Measurements from ENCODE around the gene KLHDC10. TPM values are rescaled to one million over a fixed set of nuclear protein-coding genes. Genes with fewer than 3 reads are reported as not detected.

KLHDC10 gene
- total RNA-seq, 1 experiment from 2014 or later: 47.0 TPM

GRCh38 chr7:130131964-130132875 is 61.9 kb downstream of the KLHDC10 start:
- DNase-seq: no peak
- no TSS peak for BruUV-seq (replicated peaks)
- Histone ChIP-seq H4K20me1 (ENCODE audit: insufficient read depth) (peaks cover 8% of the 10 kb centered on the region; the same call in 1 of the 2 replicates), H3K27ac (no peak overlapping the region), H3K4me3 (no peak overlapping the region), H3K79me2 (ENCODE audit: low read depth) (no peaks in the 10 kb centered on the region), H3K9me2 (ENCODE audit: insufficient read depth) (no peaks in the 10 kb centered on the region), H3K4me1 (replicated peaks; ENCODE audit: insufficient read depth) (no peaks in the 10 kb centered on the region), H3K27me3 (ENCODE audit: insufficient read depth, low read depth) (no peaks in the 10 kb centered on the region), H3K36me3 (ENCODE audit: low read depth) (0 out of 2 replicates have a peak, but pooled peaks cover 14% of the 10 kb centered on the region), H3K9me3 (ENCODE audit: insufficient read depth, low read depth) (no peaks in the 10 kb centered on the region), H3F3A (ENCODE audit: insufficient read depth, low read depth) (no peaks in the 10 kb centered on the region), H3K4me2 (no peak overlapping the region), H2AFZ (no peak overlapping the region)
- ChIA-PET POLR2A (ENCODE audit: unreplicated experiment) (no interaction called here), CTCF (interaction anchor here (0.7 kb wide), 1 partner anchor 624 kb away, joined by 3 read pairs; no protein-coding TSS in a partner anchor)
- TF ChIP-seq EZH2 (IDR thresholded peaks at IDR 0.05; ENCODE audit: low read depth): no peak
- no peak for TF ChIP-seq CTCF (conservative IDR thresholded peaks at IDR 0.05)
- intact Hi-C loops (cut with micrococcal nuclease; ENCODE audit: unreplicated experiment): no loop called here

- Histone ChIP-seq H3F3A (ENCODE audit: insufficient read depth, low read depth) (no peaks in the 10 kb centered on the region), H3K9me3 (ENCODE audit: insufficient read depth, low read depth) (no peaks in the 10 kb centered on the region), H3K4me2 (no peak overlapping the region), H3K27me3 (ENCODE audit: insufficient read depth, low read depth) (no peaks in the 10 kb centered on the region), H3K27ac (no peak overlapping the region), H3K36me3 (ENCODE audit: low read depth) (0 out of 2 replicates have a peak, but pooled peaks cover 13% of the 10 kb centered on the region), H3K4me1 (replicated peaks; ENCODE audit: insufficient read depth) (no peaks in the 10 kb centered on the region), H4K20me1 (ENCODE audit: insufficient read depth) (peaks cover 3% of the 10 kb centered on the region; the same call in 1 of the 2 replicates), H3K79me2 (ENCODE audit: low read depth) (no peaks in the 10 kb centered on the region), H3K9me2 (ENCODE audit: insufficient read depth) (no peaks in the 10 kb centered on the region), H3K4me3 (no peak overlapping the region), H2AFZ (no peak overlapping the region)
- no peak for TF ChIP-seq EZH2 (IDR thresholded peaks at IDR 0.05; ENCODE audit: low read depth)
- no peak for DNase-seq
- ChIA-PET POLR2A (ENCODE audit: unreplicated experiment) (interaction anchor here (0.7 kb wide), 1 partner anchor 1152 kb away, joined by 4 read pairs; no protein-coding TSS in a partner anchor), CTCF (no interaction called here)
- intact Hi-C loops (cut with micrococcal nuclease; ENCODE audit: unreplicated experiment): no loop called here
- BruUV-seq (replicated peaks): no TSS peak
Observed at GRCh38 chr7:130133029-130133782, 62.9 kb downstream of the KLHDC10 start.

GRCh38 chr7:130134106-130134636 is 63.8 kb downstream of the KLHDC10 start:
- H3K4me1 ChIP-seq (replicated peaks; ENCODE audit: insufficient read depth): no peaks in the 10 kb centered on the region
- no peaks in the 10 kb centered on the region for H3K79me2 ChIP-seq (ENCODE audit: low read depth)
- H2AFZ ChIP-seq: no peak overlapping the region
- no TSS peak for BruUV-seq (replicated peaks)
- TF ChIP-seq EZH2 (IDR thresholded peaks at IDR 0.05; ENCODE audit: low read depth) (no peak), CTCF (conservative IDR thresholded peaks at IDR 0.05) (no peak)
- H3K36me3 ChIP-seq (ENCODE audit: low read depth): 0 out of 2 replicates have a peak, but pooled peaks cover 10% of the 10 kb centered on the region
- H3K9me2 ChIP-seq (ENCODE audit: insufficient read depth): no peaks in the 10 kb centered on the region
- H4K20me1 ChIP-seq (ENCODE audit: insufficient read depth): no peaks in the 10 kb centered on the region
- H3K27me3 ChIP-seq (ENCODE audit: insufficient read depth, low read depth): no peaks in the 10 kb centered on the region
- ChIA-PET POLR2A (ENCODE audit: unreplicated experiment) (interaction anchor here (0.7 kb wide), 1 partner anchor 1153 kb away, joined by 4 read pairs; no protein-coding TSS in a partner anchor), CTCF (interaction anchor here (0.6 to 0.7 kb wide), 2 partner anchors 18 to 50 kb away, joined by 4 to 6 read pairs; no protein-coding TSS in a partner anchor)
- H3K27ac ChIP-seq: no peak overlapping the region
- no peak overlapping the region for H3K4me2 ChIP-seq
- no peak overlapping the region for H3K4me3 ChIP-seq
- no peaks in the 10 kb centered on the region for H3K9me3 ChIP-seq (ENCODE audit: insufficient read depth, low read depth)
- no peaks in the 10 kb centered on the region for H3F3A ChIP-seq (ENCODE audit: insufficient read depth, low read depth)
- intact Hi-C loops (cut with micrococcal nuclease; ENCODE audit: unreplicated experiment): no loop called here
- DNase-seq: no peak
